Effector memory CD4-positive, alpha-beta T cell (primary cell): ENCODE measurements around the gene DTNB.

ENCODE experiments used
- DNase-seq, 3 donors: peaks; one replicate each; pipeline ENCODE4 v3.0.0-alpha.2; 2020
- H3K27ac ChIP-seq: 2 replicates; pipeline ENCODE4 v1.7.0; 2013; ENCODE audit warnings: mild to moderate bottlenecking, low read length, moderate library complexity; ENCODE audit not compliant: insufficient read depth, poor library complexity, severe bottlenecking
- H3K27me3 ChIP-seq: replicated peaks from 2 replicates; pipeline ENCODE4 v1.7.0; 2013; ENCODE audit warnings: mild to moderate bottlenecking, low read length; ENCODE audit not compliant: insufficient read depth, control insufficient read depth, poor library complexity, severe bottlenecking
- H3K36me3 ChIP-seq: 2 replicates; pipeline ENCODE4 v1.7.0; 2013; ENCODE audit warnings: mild to moderate bottlenecking, low read length, moderate library complexity; ENCODE audit not compliant: control insufficient read depth, insufficient read depth
- H3K4me1 ChIP-seq: 2 replicates; pipeline ENCODE4 v1.7.0; 2013; ENCODE audit warnings: low read length, mild to moderate bottlenecking; ENCODE audit not compliant: control insufficient read depth, insufficient read depth, poor library complexity, severe bottlenecking
- H3K4me3 ChIP-seq: 2 replicates; pipeline ENCODE4 v1.7.0; 2013; ENCODE audit warnings: low read length, low read depth, mild to moderate bottlenecking; ENCODE audit not compliant: insufficient read depth, poor library complexity, severe bottlenecking
- H3K9me3 ChIP-seq: 2 replicates; pipeline ENCODE4 v1.7.0; 2013; ENCODE audit warnings: mild to moderate bottlenecking, low read length, moderate library complexity; ENCODE audit not compliant: control insufficient read depth

Gene DTNB

DNA sequence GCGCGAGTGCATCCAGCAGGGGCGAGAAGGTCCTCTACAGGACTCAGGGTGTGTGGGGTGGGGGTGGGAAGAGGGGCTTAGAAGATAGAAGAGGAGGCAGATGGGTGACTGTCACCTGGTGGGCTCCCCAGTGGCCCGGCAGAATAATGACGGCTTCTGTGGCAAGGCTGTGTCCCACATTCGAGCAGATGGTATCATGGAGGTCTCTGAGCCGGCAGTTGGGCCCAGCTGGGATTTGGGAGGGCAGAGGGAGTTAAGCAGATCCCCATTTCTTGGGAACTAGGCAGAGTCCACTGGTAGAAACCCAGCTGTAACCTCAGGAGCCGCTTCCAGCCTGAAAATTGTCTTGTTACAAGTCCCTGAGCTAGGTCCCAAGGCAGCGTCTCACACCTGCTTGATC is 28.4 kb upstream of the DTNB start:
- DNase-seq = no peak
- Histone ChIP-seq H3K27ac (no peak overlapping the region), H3K4me3 (no peak overlapping the region), H3K4me1 (no peaks in the 10 kb centered on the region), H3K9me3 (no peaks in the 10 kb centered on the region), H3K27me3 (no peaks in the 10 kb centered on the region), H3K36me3 (no peaks in the 10 kb centered on the region)

GRCh38 chr2:25700221-25700660 is 26.9 kb upstream of the DTNB start:
- Histone ChIP-seq H3K27ac (no peak overlapping the region), H3K27me3 (no peaks in the 10 kb centered on the region), H3K4me3 (no peak overlapping the region), H3K9me3 (no peaks in the 10 kb centered on the region), H3K4me1 (no peaks in the 10 kb centered on the region), H3K36me3 (no peaks in the 10 kb centered on the region)
- DNase-seq = no peak

GRCh38 chr2:25699216-25699615 is 25.8 kb upstream of the DTNB start:
- H3K4me1 ChIP-seq = no peaks in the 10 kb centered on the region
- H3K9me3 ChIP-seq = no peaks in the 10 kb centered on the region
- no peak overlapping the region for H3K4me3 ChIP-seq
- H3K27ac ChIP-seq = no peak overlapping the region
- no peaks in the 10 kb centered on the region for H3K27me3 ChIP-seq
- H3K36me3 ChIP-seq = no peaks in the 10 kb centered on the region
- DNase-seq = no peak

DNA sequence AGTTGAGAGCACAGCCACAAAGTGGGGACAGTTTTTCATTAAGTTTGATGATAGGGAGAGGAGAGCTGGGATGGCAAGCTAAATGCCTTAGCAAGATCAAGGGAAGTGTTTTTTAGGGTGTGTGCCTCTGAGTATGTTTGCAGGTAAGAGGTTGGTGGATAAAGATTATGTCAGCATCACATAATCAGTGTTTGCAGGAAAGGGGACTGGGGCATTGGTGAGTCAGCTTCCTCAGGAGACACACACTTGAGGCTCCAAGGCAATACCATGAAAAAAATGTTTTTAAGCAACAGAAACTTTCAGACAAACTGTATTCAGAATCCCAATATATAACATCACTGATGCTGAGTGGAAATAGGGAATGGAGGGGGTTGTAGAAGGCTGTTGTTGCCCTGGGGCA is 25.4 kb upstream of the DTNB start:
- Histone ChIP-seq H3K27me3 (no peaks in the 10 kb centered on the region), H3K4me3 (no peak overlapping the region), H3K27ac (no peak overlapping the region), H3K36me3 (no peaks in the 10 kb centered on the region), H3K9me3 (no peaks in the 10 kb centered on the region), H3K4me1 (no peaks in the 10 kb centered on the region)
- DNase-seq = no peak

DNA sequence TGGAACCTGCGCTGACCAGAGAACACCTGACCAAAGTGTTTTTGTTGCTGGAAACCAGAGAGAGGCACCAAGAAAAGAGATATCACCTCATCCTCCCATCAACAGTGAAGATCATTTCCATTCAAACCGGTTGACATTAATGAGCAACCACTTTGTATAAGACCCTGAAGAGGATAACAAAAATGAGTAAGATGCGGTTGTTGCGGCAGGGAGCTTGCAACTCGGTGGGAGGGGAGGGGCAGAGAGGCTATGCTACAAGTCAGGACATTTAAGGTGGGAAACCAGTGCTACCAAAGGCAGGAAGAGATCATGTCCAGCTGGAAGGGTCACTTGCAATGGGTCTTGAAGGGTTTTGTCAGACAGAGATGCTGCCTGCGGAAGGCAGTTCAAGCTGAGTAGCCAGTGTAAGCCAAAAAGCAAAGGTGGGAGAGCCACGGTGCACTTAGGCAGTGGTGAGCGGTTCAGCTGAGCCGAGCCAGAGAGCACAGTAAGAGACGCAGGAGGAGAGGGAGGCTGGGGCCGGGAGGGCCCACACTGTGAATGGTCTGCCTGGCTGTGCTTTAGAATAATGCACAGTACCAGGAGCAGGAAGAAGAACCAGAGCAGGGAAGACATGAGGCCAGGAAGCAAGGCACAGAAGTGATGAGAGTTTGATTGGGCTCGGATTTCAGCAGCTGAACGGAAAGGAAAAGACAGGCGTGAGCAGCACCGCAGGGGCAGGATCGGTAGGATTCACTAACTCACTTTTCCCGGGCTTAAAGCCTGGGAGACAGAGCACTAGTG is 24.4 kb upstream of the DTNB start:
- DNase-seq = no peak

GRCh38 chr2:25692737-25693445 is 19.5 kb upstream of the DTNB start:
- Histone ChIP-seq H3K27me3 (no peaks in the 10 kb centered on the region), H3K4me1 (no peaks in the 10 kb centered on the region), H3K9me3 (no peaks in the 10 kb centered on the region), H3K4me3 (no peak overlapping the region), H3K36me3 (no peaks in the 10 kb centered on the region), H3K27ac (no peak overlapping the region)
- DNase-seq = no peak

More for the DNA sequence above, 24.4 kb upstream of the DTNB start:
- Histone ChIP-seq H3K9me3 (no peaks in the 10 kb centered on the region), H3K4me3 (no peak overlapping the region), H3K4me1 (no peaks in the 10 kb centered on the region), H3K27ac (no peak overlapping the region), H3K27me3 (no peaks in the 10 kb centered on the region), H3K36me3 (no peaks in the 10 kb centered on the region)

DNA sequence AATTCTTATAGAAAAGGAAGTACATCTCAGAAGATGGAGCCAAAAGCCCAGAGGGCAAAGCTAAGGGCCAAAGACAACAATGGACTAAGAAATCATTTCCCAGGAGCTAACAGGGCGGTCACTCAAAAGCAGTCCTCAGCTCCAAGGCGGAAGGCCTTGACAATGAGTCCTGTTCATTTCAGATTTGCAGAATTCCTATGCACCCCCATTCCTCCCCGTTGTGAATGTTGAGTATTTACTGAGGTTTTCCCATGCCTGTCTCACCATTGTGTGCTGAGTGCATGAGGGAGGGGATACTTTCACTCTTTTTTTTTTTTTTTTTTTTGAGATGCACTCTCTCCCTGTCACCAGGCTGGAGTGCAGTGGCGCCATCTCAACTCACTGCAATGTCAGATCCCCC is 18.8 kb upstream of the DTNB start:
- no peaks in the 10 kb centered on the region for H3K9me3 ChIP-seq
- H3K36me3 ChIP-seq = no peaks in the 10 kb centered on the region
- H3K4me3 ChIP-seq = no peak overlapping the region
- no peak overlapping the region for H3K27ac ChIP-seq
- H3K27me3 ChIP-seq = no peaks in the 10 kb centered on the region
- H3K4me1 ChIP-seq = no peaks in the 10 kb centered on the region
- no peak for DNase-seq

DNA sequence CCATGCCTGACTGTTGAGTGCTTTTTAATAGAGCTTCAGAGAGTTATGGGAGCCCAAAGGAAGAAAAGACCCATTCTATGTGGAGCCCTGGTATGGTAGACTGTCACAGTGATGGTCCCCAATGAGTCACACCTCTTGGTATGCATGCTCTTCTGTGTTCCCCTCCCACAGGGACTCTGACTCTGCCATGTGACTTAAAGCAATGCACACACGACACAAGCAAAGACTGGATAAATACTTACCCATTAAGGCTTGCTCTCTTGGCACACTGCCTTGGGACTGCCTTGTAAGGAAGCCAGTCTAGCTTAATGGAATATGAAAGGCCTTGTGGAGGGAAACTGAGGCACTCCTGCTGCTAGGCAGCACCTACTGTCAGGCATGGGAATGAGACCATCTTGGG is 16.7 kb upstream of the DTNB start:
- Histone ChIP-seq H3K9me3 (no peaks in the 10 kb centered on the region), H3K4me1 (no peaks in the 10 kb centered on the region), H3K27me3 (no peaks in the 10 kb centered on the region), H3K4me3 (no peak overlapping the region), H3K36me3 (no peaks in the 10 kb centered on the region), H3K27ac (no peak overlapping the region)
- DNase-seq = no peak

DNA sequence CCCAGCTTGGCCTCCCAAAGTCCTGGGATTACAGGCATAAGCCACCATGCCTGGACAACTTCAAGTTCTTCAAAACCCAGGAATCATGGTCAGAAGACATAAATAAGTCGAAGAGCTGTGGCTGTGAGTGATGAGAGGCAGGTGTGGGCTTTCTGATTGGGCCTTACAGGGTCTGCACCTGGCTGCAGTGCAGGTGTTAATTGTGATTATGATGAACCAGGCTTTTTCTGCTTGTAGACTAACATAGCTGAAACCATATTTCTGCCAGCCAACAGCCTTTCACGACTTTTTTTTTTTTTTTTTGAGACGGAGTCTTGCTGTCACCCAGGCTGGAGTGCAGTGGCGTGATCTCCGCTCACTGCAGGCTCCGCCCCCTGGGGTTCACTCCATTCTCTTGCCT is 14.9 kb upstream of the DTNB start:
- H3K27ac ChIP-seq = no peak overlapping the region
- no peaks in the 10 kb centered on the region for H3K4me1 ChIP-seq
- no peak overlapping the region for H3K4me3 ChIP-seq
- H3K9me3 ChIP-seq = no peaks in the 10 kb centered on the region
- no peak for DNase-seq
- H3K36me3 ChIP-seq = no peaks in the 10 kb centered on the region
- no peaks in the 10 kb centered on the region for H3K27me3 ChIP-seq

GRCh38 chr2:25685741-25686140 is 12.4 kb upstream of the DTNB start:
- Histone ChIP-seq H3K27me3 (no peaks in the 10 kb centered on the region), H3K27ac (no peak overlapping the region), H3K4me1 (no peaks in the 10 kb centered on the region), H3K4me3 (no peak overlapping the region), H3K36me3 (no peaks in the 10 kb centered on the region), H3K9me3 (no peaks in the 10 kb centered on the region)
- DNase-seq = no peak
